Right lobe of liver (tissue), 4 donors: Measurements from ENCODE around the gene ABCC1.

Experiments
- CTCF ChIP-seq, 4 donors: fragments of 200-600 bp in 3 of 4; fragments of 450-650 bp in 1 of 4; IDR thresholded peaks; one replicate each; pipeline versions ENCODE4 v1.5.1 to v1.8.0; 2016 to 2022; ENCODE audit warnings: antibody characterized with exemption in 4 of 4, mild to moderate bottlenecking in 2 of 4
- POLR2A ChIP-seq: fragments of 450-650 bp; IDR thresholded peaks from one replicate; pipeline ENCODE4 v1.6.1; 2017; ENCODE audit warnings: antibody characterized with exemption, mild to moderate bottlenecking
- donor health status: DM: no; HTN: no; CAD: no.
- donor health status: DM: no; HTN: no; CAD: no.
- donor health status: DM: no; HTN: yes; CAD: no.

GRCh38 chr16:16144416-16144815 lies 195.0 kb downstream of the ABCC1 start:
- TF ChIP-seq POLR2A (no peak), CTCF (IDR thresholded peaks at IDR 0.05) (no peak)
